ENCODE measurements around the gene GSG1. TPM values are rescaled to one million over a fixed set of nuclear protein-coding genes. Genes with fewer than 3 reads are reported as not detected.
A peak's percentile ranks its signal among the peaks of the same experiment; 100 is the strongest.

The GSG1 gene
- polyA plus RNA-seq, 3 donors, result not detected

DNA sequence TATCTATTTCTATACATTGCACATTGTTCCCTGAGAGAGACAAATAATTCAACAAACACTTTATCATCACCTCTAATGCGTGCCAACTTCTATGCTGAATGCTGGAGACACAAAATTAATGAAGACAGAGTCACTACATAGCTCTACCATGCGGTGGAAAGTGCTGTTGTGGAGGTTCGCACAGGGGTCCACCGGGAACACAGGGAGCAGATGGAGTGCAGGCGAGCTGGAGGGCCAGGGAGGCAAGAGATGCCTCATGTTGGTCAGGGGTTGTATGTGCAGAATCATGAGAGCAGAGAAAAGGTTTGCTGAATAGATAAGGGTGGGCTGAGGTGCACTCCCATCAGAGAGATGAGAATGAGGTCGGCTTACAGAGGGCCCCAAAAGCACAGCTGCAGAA is 34.1 kb downstream of the GSG1 start:
- Mint-ChIP-seq H3K27ac (no peak overlapping the region), H3K27me3 (ENCODE audit: low read depth in 3 of 3) (no peaks in the 10 kb centered on the region), H3K4me3 (no peak overlapping the region), H3K36me3 (peaks cover 9 to 38% of the 10 kb centered on the region in 2 donors), H3K4me1 (no peaks in the 10 kb centered on the region), H3K9me3 (no peaks in the 10 kb centered on the region)
- no peak overlapping the region for H3K9ac ChIP-seq (ENCODE audit: insufficient read depth, low read length, poor library complexity, severe bottlenecking)
- H4K20me1 ChIP-seq (ENCODE audit: insufficient read depth, low read length), result no peaks in the 10 kb centered on the region
- no peaks in the 10 kb centered on the region for H3K27me3 ChIP-seq (ENCODE audit: control insufficient read depth in 2 of 2, insufficient read depth in 2 of 2, low read length in 2 of 2)
- peaks cover 0 to 2% of the 10 kb centered on the region in 2 donors for H3K36me3 ChIP-seq (replicated peaks in 1 of 2; ENCODE audit: control insufficient read depth in 1 of 2, insufficient read depth in 2 of 2, low read length in 2 of 2)
- no peak overlapping the region for H3K4me3 ChIP-seq (replicated peaks in 1 of 3; ENCODE audit: low read depth in 2 of 3, low read length in 3 of 3)
- TF ChIP-seq, protein P1, sequence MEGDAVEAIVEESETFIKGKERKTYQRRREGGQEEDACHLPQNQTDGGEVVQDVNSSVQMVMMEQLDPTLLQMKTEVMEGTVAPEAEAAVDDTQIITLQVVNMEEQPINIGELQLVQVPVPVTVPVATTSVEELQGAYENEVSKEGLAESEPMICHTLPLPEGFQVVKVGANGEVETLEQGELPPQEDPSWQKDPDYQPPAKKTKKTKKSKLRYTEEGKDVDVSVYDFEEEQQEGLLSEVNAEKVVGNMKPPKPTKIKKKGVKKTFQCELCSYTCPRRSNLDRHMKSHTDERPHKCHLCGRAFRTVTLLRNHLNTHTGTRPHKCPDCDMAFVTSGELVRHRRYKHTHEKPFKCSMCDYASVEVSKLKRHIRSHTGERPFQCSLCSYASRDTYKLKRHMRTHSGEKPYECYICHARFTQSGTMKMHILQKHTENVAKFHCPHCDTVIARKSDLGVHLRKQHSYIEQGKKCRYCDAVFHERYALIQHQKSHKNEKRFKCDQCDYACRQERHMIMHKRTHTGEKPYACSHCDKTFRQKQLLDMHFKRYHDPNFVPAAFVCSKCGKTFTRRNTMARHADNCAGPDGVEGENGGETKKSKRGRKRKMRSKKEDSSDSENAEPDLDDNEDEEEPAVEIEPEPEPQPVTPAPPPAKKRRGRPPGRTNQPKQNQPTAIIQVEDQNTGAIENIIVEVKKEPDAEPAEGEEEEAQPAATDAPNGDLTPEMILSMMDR (IDR thresholded peaks at IDR 0.05), result no peak
- no peaks in the 10 kb centered on the region for H3K79me2 ChIP-seq (ENCODE audit: insufficient read depth, low read length)
- intact Hi-C loops (cut with micrococcal nuclease), result no loop called here
- no peak for DNase-seq
- WGBS (ENCODE audit: insufficient coverage), result 97% methylated on average over 4 of the region's 6 CpGs
- H2AFZ ChIP-seq (ENCODE audit: insufficient read depth, low read depth, low read length, poor library complexity, severe bottlenecking), result no peak overlapping the region
- H3K4me1 ChIP-seq (ENCODE audit: control insufficient read depth in 1 of 2, insufficient read depth in 2 of 2, low read length in 2 of 2), result no peaks in the 10 kb centered on the region
- H3K4me2 ChIP-seq (replicated peaks; ENCODE audit: extremely low read depth, low read length, poor library complexity, severe bottlenecking), result no peak overlapping the region
- no peak overlapping the region for H3K27ac ChIP-seq (ENCODE audit: low read depth in 1 of 2, low read length in 2 of 2)
- H3K9me3 ChIP-seq (replicated peaks in 1 of 2; ENCODE audit: control insufficient read depth in 1 of 2, insufficient read depth in 1 of 2, low read length in 2 of 2), result no peaks in the 10 kb centered on the region

DNA sequence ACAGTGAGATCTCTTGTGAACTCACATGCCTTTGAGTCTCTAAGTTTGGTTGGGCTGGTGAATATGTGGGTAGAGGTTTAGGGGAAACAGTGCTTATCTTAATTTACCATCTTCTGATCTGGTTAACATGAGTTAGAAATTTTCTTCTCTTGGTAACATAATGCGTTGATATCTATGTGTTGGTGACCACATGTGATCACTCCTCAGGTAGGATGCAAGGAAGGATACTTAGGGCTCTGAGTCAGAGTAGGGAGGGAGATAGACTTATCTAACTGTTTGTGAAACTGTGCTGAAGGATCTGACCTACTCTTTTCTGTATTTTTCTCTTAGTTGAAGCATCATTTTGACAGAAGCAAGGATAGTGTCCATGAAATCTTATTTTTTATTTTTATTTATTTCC is 36.1 kb downstream of the GSG1 start:
- H3K4me2 ChIP-seq (replicated peaks; ENCODE audit: extremely low read depth, low read length, poor library complexity, severe bottlenecking), result no peak overlapping the region
- no peaks in the 10 kb centered on the region for H3K4me1 ChIP-seq (ENCODE audit: control insufficient read depth in 1 of 2, insufficient read depth in 2 of 2, low read length in 2 of 2)
- no peaks in the 10 kb centered on the region for H4K20me1 ChIP-seq (ENCODE audit: insufficient read depth, low read length)
- H3K27ac ChIP-seq (ENCODE audit: low read depth in 1 of 2, low read length in 2 of 2), result no peak overlapping the region
- peaks cover 0 to 2% of the 10 kb centered on the region in 2 donors for H3K36me3 ChIP-seq (replicated peaks in 1 of 2; ENCODE audit: control insufficient read depth in 1 of 2, insufficient read depth in 2 of 2, low read length in 2 of 2)
- no peak overlapping the region for H2AFZ ChIP-seq (ENCODE audit: insufficient read depth, low read depth, low read length, poor library complexity, severe bottlenecking)
- H3K27me3 ChIP-seq (ENCODE audit: control insufficient read depth in 2 of 2, insufficient read depth in 2 of 2, low read length in 2 of 2), result no peaks in the 10 kb centered on the region
- no peak overlapping the region for H3K4me3 Mint-ChIP-seq
- no peaks in the 10 kb centered on the region for H3K9me3 Mint-ChIP-seq
- H3K4me3 ChIP-seq (replicated peaks in 1 of 3; ENCODE audit: low read depth in 2 of 3, low read length in 3 of 3), result no peak overlapping the region
- H3K4me1 Mint-ChIP-seq, result no peaks in the 10 kb centered on the region
- H3K36me3 Mint-ChIP-seq, result peaks cover 9 to 29% of the 10 kb centered on the region in 2 donors
- no peaks in the 10 kb centered on the region for H3K9me3 ChIP-seq (replicated peaks in 1 of 2; ENCODE audit: control insufficient read depth in 1 of 2, insufficient read depth in 1 of 2, low read length in 2 of 2)
- H3K9ac ChIP-seq (ENCODE audit: insufficient read depth, low read length, poor library complexity, severe bottlenecking), result no peak overlapping the region
- no peaks in the 10 kb centered on the region for H3K79me2 ChIP-seq (ENCODE audit: insufficient read depth, low read length)
- intact Hi-C loops (cut with micrococcal nuclease), result no loop called here
- TF ChIP-seq, protein P1 (IDR thresholded peaks at IDR 0.05), result no peak
- DNase-seq, result no peak
- peak overlapping the region in 1 of 7 donors; percentile 33 for H3K27ac Mint-ChIP-seq
- WGBS (ENCODE audit: insufficient coverage), result no CpG with 5 or more reads among the region's 1 CpG
- H3K27me3 Mint-ChIP-seq (ENCODE audit: low read depth in 3 of 3), result no peaks in the 10 kb centered on the region

Data from CD14-positive monocyte (primary cell).